GM18519 (cell line): ENCODE data around the gene ZCCHC4.

Experiments used
- ATAC-seq: cut with Tn5 transposase; IDR thresholded peaks from one replicate; pipeline ENCODE4 v1.9.1; 2021; ENCODE audit warnings: mild to moderate bottlenecking, moderate library complexity; ENCODE audit not compliant: unreplicated experiment, low FRiP score

ZCCHC4 gene, protein sequence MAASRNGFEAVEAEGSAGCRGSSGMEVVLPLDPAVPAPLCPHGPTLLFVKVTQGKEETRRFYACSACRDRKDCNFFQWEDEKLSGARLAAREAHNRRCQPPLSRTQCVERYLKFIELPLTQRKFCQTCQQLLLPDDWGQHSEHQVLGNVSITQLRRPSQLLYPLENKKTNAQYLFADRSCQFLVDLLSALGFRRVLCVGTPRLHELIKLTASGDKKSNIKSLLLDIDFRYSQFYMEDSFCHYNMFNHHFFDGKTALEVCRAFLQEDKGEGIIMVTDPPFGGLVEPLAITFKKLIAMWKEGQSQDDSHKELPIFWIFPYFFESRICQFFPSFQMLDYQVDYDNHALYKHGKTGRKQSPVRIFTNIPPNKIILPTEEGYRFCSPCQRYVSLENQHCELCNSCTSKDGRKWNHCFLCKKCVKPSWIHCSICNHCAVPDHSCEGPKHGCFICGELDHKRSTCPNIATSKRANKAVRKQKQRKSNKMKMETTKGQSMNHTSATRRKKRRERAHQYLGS

DNA sequence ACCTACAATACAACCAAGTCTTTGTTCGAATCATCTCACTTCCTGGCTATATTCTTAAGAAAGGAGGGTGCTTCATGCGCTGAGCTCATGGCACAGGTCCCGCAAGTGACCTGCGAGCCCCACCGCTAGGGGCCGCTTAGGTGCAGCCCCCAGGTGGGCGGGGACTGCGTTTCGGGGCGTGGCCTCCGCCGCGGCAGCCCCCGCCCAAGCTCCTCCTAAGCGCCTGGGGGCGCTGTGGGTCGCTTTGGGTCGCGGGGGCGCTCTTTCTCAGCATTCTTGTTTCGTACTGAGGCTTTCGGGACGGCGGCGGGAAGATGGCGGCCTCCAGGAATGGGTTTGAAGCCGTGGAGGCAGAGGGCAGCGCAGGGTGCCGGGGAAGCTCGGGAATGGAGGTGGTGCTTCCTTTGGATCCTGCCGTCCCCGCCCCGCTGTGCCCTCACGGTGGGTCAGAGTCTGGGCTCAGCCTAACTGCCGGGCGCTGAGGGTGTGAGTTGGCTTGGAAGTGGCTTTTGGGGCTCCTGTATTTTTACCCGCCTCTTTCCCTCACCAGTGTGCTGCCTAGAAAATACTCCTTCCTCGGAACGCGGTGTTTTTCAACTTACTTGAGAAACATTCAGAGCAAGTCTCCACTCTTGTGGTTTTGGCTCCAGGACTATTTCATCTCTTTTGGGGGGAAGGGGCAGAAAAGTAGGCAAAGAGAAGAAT is at the start of gene ZCCHC4:
TSS of gene ZCCHC4 (plus strand) at position 279 of the 705 bp plus-strand sequence. CDS start at position 315, 36 bp downstream.
- peak; percentile 73 for ATAC-seq

DNA sequence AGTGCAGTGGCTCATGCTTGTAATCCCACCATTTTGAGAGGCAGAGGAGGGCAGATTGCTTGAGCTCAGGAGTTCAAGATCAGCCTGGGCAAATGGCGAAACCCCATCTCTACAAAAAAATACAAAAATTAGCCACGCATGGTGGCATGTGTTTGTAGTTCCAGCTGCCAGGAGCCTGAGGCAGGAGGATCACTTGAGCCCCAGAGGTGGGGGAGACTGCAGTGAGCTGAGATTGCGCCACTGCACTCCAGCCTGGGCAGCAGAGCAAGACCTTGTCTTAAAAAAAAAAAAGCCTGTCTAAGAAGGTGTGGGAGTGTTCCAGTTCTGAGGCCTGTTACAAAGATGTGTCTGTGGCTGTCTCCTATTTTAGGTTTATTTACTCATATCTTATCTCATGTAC is 40.7 kb upstream of the ZCCHC4 start:
- no peak for ATAC-seq

DNA sequence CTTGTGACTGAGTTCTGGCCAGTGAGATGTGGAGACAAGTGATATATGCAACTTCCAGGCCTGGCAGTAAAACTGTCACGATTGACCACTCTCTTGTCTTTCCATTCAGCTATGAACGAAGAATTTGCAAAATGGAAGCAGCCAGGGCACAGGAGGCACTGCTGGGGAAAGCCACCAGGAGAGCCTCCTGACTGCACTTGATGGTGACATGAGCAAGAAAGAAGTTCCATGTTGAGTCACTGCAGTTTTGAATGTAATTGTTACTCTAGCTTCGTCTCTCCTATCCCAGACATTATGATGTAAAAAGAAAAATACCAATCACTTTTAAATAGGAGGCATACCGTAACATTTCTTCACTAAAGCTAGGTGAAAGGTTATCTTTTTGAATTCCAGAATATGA is 32.4 kb upstream of the ZCCHC4 start:
- no peak for ATAC-seq

DNA sequence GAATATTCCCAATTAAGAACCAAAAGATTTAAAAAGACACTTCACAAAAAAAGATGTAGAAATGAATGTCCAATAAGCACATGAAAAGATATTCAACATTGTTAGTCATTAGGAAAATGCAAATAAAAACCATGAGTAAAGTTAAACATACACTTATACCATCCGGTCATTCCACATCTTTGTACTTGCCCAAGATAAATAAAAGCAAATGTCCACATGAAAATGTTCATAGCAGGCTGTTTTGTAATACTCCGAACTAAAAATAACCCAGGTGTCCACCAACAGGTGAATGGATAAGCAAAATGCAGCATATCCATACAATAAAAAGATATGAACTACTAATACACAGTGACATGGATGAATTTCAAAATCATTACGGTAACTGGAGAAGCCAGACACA is 28.6 kb upstream of the ZCCHC4 start:
- ATAC-seq, result no peak

DNA sequence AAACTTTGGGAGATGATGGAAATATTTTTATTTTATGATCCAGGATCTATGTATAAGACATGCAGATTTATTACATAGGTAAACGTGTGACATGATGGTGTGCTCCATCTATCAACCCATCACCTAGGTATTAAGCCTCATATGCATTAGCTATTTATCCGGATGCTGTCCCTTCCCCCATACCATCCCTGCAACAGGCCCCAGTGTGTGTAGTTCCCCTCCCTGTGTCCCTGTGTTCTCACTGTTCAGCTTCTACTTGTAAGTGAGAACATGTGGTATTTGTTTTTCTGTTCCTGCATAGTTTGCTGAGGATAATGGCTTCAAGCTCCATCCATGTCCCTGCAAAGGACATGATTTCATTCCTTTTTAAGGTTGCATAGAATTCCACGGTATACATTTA is 28.1 kb upstream of the ZCCHC4 start:
- no peak for ATAC-seq

DNA sequence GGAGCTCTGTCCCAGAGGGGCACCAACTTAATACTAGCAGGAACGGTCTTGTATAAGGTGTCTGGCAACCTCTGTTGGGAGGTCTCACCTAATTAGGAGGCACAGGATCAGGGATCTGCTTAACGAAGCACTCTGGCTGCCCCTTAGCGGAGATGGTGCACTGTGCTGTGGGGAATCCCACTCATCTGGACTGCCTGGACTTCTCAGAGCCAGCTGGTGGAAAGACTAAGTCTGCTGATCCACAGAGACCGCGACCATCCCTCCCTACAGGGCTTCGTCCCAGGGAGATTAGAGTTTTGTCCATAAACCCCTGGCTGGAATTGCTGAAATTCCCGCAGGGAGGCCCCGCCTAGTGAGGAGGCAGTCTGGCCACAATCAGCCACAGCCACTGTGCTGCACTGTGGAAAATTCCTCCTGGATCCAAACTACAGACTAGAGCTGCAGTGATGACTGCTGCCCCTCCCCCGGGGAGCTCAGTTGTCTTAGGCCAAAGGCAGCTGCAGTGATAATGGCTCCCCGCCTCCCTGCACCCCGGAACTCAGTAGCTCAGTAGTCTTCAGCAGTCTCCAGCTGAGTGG is 22.0 kb upstream of the ZCCHC4 start:
- ATAC-seq, result no peak

DNA sequence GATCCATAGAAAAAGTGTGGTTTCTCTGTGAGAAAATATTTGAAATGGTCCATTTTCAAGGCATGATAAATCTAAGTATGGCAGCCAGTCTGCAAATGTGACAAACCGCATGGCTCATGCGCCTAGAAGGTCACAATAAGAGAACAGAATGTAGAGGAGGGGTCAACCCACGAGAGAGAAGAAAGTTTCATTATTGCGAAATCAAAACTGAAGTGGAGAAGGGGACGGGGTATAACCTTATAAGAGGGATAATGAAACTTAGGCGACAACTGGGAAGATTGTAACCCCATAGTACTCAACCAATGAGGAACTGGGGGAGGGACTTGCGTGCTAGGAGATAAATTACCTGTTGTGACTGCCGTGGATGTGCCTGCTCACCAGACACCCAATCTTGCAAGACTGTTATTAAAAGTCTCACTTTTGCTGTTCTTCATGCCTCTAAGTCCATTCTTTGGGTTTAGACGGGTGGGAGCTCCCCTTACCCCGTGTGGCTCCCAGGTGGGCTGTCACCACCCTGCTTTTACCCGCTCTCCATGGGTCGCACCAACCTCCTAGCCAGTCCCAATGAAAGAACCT is 21.3 kb upstream of the ZCCHC4 start:
- ATAC-seq, result no peak

DNA sequence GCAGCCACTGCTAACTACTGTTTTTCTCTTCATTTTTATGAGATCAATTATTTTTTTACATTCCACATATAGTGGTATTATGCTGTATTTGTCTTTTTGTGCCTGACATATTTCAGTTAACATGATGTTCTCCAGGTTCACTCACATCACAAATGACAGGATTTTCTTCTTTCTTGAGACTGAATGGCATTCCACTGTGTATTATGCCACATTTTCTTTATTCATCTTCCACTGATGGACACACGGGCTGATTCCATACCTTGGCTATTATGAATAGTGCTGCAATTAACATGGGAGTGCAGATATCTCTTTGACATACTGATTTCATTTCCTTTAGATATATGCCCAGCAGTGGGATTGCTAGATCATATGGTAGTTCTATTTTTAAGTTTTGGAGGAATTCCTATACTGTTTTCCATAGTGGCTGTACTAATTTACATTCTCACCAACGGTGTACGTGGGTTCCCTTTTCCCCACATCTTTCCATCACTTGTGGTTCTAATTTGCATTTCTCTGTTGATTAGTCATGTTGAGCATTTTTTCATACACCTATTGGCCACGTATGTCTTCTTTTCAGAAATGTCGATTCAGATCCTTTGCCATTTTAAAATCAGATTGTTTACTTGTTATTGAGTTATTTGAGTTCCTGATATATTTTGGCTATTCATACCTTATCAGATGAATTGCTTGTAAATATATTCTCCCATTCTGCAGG is 14.9 kb upstream of the ZCCHC4 start:
- ATAC-seq, result no peak

DNA sequence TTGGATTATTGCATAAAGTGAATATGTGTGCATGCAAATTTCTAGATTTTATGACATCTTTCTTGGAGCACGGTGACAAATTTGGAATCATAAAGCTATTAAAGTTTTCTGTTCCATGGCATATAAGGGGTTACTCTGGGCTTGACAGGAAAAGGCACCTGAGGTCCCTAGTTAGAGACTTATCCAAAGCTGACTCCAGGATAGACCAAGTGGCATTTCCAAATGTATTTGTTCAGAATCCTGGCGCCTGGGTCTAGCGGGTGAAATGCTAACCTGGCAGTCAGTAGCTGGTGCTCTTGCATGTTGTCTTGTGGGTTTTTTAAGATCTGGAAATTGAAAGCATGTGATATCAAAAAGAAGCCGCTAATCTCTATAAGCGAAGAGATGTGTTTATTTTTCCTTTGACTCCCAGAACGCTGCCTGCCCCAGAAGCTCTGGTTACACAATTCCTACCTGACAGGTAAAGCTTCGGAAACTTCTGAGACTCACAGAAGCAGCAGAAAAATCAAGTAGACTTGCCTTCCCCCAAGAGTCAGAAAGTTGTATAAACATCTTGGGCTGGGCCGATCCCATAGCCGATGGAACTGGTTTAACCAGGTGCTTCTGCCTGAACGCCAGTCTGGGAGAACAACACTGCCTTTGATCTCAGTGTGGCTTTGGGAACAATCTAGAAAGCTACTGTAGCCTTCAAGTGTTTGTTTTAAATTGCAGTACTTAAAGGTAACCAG is 12.9 kb upstream of the ZCCHC4 start:
- no peak for ATAC-seq

DNA sequence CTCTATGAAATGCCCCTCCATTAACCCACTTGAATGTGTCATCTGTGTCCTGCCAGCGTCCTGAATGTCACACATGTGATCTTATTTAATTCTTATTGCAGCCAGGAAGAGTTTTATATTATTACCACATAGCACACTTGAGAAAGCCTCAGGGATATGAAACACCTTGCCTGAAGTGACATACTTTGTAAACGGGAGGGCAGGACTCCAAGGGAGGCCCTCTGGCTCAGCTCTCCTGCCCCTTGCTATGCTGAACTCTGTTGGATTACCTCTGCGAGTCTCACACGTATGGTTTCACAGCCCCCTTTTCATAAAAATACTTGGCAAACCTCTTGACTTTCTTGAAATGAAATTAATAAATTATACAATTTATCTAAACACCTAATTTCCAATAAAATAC is 11.1 kb upstream of the ZCCHC4 start:
- no peak for ATAC-seq

DNA sequence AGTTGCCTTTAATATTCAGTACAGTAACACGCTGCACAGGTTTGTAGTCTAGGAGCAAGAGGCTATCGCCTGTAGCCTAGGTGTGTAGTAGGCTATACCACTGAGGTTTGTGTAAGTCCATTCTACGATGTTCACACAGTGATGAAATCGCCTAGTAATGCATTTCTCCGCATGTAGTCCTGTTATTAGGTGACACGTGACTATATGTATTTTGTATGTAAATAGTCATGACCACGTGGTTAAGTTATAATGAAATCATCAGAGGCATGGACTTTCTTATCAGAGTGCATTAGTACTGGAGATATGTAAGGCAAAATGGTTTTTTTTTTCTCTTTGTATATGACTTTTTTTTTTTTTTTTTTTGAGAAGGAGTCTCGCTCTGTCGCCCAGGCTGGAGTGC is 9.9 kb upstream of the ZCCHC4 start:
- no peak for ATAC-seq

DNA sequence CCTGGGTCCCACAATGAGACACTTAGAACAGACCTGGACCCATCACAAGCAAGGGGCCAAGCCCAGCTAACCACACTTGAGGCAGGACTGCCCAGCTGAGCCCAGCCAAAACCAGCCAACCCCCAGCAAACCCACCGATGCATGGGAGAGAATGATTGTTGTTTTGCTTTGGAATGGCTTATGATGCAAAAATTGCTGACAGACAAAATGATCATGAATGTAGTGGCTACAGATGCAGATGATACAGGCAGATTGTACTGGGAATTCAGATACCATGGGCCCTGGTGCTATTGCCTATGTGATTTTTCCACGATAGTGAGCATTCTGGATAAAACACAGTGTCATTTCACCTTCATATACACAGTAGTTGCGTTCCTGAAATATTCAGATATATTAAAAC is 9.0 kb upstream of the ZCCHC4 start:
- no peak for ATAC-seq

DNA sequence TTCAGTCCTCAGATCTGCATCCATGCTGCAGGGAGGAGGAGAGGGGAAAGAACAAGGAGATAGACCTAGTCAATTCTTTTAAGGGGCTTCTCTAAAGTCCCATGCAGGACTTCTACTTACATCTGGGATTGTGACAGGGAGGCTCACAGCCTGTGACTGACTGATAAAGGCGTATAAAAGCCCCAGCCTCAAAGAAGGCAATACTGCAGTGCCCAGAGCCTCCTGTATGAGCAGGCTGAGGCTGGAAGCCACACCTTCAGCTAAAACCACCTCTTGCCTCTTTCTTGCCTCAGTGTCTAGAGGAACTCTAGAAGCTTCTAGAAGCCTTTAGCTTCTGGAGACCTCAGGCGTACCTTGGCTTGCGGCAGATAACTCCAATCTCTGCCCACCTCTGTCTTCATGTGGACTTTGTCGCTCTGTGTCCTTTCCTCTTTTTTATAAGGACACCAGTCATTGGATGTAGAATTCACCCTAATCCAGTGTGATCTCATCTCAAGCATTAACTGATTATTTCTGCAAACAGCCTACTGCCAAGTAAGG is 6.0 kb upstream of the ZCCHC4 start:
- no peak for ATAC-seq

DNA sequence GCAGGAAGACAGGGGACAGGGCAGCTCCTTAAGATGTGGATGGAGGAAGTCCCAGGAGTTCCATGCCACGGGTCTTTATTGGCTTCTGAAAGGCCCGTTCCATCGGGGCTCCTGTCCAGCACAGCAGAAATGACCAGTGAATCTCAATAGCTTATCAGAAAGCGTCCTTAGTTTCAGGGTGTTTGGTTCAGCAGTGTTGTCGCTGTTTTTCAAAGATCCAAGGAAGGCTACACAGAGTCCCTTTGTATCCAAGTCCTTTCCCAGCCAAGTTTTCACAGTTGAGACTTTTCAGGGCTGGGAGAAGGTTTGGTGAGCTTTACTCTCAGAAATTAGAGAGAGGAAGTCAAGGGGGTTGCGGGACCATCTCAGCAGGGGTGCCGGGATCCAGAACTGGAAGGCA is 5.0 kb upstream of the ZCCHC4 start:
- no peak for ATAC-seq

DNA sequence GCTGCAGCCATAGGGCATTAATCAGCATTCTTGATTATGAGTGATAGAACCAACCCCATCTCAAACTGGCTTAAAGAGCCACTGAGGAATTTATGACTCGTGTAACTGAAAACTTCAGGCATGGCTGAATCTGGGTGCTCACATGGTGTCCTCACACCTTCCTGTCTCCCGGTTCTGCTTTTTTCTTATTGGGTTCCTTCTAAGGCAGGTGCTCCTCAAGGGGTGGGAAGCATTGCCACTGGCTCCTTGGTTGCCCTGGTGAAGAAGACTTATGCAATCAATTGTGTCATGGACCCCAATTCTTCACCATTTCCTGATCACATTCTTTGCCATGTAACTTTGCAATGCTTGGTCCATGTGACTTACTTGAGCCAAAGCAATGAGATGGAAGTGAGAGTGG is 4.3 kb upstream of the ZCCHC4 start:
- ATAC-seq, result no peak

DNA sequence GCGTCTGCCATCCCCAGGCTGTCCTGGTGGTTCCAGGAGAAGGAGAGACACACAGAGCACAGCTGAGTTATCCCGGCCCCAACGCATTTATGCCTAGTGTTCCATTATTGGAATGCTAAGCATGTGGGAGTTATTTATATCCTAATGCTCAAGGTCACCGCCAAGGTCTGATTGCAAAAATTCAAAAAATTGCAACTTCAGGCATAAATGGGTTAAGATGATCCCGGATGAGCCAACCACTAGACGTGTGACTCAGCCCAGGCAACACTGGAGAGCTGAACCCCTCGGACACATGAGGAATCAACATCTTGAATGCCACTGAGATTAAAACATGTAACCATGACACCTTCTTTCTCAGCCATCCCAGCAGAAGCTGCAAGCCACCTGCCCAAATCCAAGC is 3.8 kb upstream of the ZCCHC4 start:
- ATAC-seq, result no peak

DNA sequence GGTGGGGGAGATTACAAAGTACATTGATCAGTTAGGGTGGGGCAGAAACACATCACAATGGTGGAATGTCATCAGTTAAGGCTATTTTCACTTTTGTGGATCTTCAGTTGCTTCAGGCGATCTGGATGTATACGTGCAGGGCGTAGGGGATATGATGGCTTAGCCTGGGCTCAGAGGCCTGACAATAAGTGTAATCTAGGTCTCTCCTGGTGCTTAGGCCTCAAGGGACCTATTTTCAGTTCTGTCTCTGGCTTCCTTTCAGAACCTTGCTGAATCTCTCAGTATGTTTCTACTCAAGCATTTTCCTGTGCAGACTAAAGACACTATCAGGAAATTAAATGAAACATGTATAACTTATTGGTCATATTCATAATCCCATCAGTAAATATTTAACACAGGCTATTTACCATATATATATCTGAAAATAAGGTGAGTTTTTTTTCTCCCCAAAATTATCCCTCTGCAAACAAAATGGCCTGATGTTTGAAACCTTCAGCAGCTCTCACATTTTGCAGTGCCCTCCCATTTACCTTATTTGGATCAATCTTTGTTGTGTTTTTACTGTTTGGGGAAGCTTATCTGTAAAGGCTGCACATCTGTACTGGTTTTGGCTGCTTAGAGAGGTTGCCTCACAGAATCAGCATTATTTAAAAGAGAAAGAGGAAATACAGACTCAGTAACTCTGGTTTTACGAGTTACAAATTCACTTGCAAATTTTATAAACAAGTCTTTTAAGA is 2.3 kb upstream of the ZCCHC4 start:
- peak; percentile 67 for ATAC-seq

DNA sequence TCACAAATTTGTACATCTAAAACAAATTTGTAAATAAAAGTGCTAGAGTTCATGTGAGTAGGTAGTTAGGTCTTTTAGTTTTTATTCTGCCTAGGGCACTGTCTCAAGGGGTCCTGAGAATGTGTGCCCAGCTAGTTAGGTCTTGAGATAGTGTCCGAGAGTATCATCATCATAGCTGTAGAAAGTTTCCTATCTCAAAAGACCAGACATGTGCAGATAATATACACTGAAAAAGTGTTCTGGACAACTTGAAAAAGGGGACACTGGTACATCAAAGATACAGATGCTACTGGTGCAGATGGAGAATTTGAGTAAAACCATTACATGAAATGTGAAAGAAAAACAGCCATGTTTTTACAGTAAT is 1.8 kb upstream of the ZCCHC4 start:
- peak; percentile 14 for ATAC-seq
